ENCODE measurements around the gene DNAJB1. TPM values are rescaled to one million over a fixed set of nuclear protein-coding genes. Genes with fewer than 3 reads are reported as not detected.

The DNAJB1 gene
- total and polyA plus RNA-seq, 2 of the 4 experiments (the other 2 are of a cell fraction), result 88.2 to 95.4 TPM

DNA sequence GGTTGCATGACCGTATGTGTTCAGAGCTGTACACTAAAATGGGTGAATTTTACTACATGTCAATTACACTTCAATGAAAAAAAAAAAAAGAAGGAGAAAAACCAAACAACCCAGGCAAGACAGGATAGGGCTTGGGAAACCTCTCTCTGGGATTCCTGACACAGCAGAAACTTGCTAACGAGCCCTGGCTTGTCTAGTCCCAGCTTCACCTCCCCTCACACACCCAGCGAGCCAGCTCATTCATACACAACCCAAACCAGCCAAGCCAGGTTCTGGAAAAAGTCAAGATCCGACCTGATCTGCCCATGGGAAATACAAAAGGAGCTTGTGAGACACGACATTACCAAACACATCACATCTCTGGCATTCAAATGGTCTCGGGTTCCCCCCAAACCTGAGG is 7.5 kb upstream of the DNAJB1 start:
- dilution Hi-C loops (cut with HindIII; ENCODE audit: low sequenced_read_pairs, unreplicated experiment), result no loop called here
- H3K14ac ChIP-seq (replicated peaks; ENCODE audit: low read depth, low read length), result no peak overlapping the region
- no peak for DNase-seq
- BruUV-seq (replicated peaks), result no TSS peak
- H2BK5ac ChIP-seq (ENCODE audit: low read depth, low read length, poor library complexity, severe bottlenecking), result no peak overlapping the region
- TF ChIP-seq RFX5 (IDR thresholded peaks at IDR 0.05; ENCODE audit: low read depth, low read length) (no peak), RCOR1 (IDR thresholded peaks at IDR 0.05; ENCODE audit: insufficient replicate concordance, low read length) (no peak), MAZ (IDR thresholded peaks at IDR 0.05; ENCODE audit: borderline replicate concordance, low read depth, low read length) (no peak), MAFK (IDR thresholded peaks at IDR 0.05; ENCODE audit: low read depth, low read length) (no peak), MXI1 (IDR thresholded peaks at IDR 0.05; ENCODE audit: borderline replicate concordance, low read depth, low read length) (no peak), BHLHE40 (IDR thresholded peaks at IDR 0.05; ENCODE audit: low read depth, low read length) (no peak), POLR2A (IDR thresholded peaks at IDR 0.05; ENCODE audit: low read depth, low read length) (no peak), CHD1 (IDR thresholded peaks at IDR 0.05; ENCODE audit: low read depth, low read length) (no peak), CEBPB (IDR thresholded peaks at IDR 0.05; ENCODE audit: low read depth, low read length) (no peak), FOS (IDR thresholded peaks at IDR 0.05; ENCODE audit: low read depth, low read length) (no peak), NFE2L2 (IDR thresholded peaks at IDR 0.05; ENCODE audit: low read depth, low read length) (no peak)
- TF ChIP-seq, protein P1, sequence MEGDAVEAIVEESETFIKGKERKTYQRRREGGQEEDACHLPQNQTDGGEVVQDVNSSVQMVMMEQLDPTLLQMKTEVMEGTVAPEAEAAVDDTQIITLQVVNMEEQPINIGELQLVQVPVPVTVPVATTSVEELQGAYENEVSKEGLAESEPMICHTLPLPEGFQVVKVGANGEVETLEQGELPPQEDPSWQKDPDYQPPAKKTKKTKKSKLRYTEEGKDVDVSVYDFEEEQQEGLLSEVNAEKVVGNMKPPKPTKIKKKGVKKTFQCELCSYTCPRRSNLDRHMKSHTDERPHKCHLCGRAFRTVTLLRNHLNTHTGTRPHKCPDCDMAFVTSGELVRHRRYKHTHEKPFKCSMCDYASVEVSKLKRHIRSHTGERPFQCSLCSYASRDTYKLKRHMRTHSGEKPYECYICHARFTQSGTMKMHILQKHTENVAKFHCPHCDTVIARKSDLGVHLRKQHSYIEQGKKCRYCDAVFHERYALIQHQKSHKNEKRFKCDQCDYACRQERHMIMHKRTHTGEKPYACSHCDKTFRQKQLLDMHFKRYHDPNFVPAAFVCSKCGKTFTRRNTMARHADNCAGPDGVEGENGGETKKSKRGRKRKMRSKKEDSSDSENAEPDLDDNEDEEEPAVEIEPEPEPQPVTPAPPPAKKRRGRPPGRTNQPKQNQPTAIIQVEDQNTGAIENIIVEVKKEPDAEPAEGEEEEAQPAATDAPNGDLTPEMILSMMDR (conservative IDR thresholded peaks at IDR 0.05; ENCODE audit: low read depth, low read length), result no peak
- TF ChIP-seq, protein P2, sequence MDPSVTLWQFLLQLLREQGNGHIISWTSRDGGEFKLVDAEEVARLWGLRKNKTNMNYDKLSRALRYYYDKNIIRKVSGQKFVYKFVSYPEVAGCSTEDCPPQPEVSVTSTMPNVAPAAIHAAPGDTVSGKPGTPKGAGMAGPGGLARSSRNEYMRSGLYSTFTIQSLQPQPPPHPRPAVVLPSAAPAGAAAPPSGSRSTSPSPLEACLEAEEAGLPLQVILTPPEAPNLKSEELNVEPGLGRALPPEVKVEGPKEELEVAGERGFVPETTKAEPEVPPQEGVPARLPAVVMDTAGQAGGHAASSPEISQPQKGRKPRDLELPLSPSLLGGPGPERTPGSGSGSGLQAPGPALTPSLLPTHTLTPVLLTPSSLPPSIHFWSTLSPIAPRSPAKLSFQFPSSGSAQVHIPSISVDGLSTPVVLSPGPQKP (IDR thresholded peaks at IDR 0.05; ENCODE audit: borderline replicate concordance, low read depth, low read length), result no peak
- TF ChIP-seq, protein P3, sequence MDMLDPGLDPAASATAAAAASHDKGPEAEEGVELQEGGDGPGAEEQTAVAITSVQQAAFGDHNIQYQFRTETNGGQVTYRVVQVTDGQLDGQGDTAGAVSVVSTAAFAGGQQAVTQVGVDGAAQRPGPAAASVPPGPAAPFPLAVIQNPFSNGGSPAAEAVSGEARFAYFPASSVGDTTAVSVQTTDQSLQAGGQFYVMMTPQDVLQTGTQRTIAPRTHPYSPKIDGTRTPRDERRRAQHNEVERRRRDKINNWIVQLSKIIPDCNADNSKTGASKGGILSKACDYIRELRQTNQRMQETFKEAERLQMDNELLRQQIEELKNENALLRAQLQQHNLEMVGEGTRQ (IDR thresholded peaks at IDR 0.05; ENCODE audit: low read depth, low read length), result no peak
- no peak overlapping the region for H3K23ac ChIP-seq (ENCODE audit: low read depth, low read length)
- H2AK5ac ChIP-seq (ENCODE audit: low read depth, low read length), result no peak overlapping the region
- intact Hi-C loops (cut with micrococcal nuclease), result no loop called here
- H4K20me1 ChIP-seq (ENCODE audit: insufficient read depth, low read length), result peaks cover 3% of the 10 kb centered on the region; the same call in 1 of the 2 replicates
- POLR2A ChIA-PET (ENCODE audit: unreplicated experiment), result no interaction called here
- no peaks in the 10 kb centered on the region for H3K36me3 ChIP-seq (ENCODE audit: control insufficient read depth, insufficient read depth, low read length)
- peaks cover 5% of the 10 kb centered on the region; the same call in 1 of the 2 replicates for H3K4me1 ChIP-seq (ENCODE audit: control insufficient read depth, insufficient read depth, low read length)
- ATAC-seq (ENCODE audit: low read depth), result no peak
- H2AFZ ChIP-seq (replicated peaks; ENCODE audit: low read length, poor library complexity), result no peak overlapping the region
- 69% methylated on average over 3 of the region's 6 CpGs; no CpG with 5 or more reads in 1 of the 2 experiments for WGBS, 2 experiments (ENCODE audit: extremely low coverage in 2 of 2, insufficient read length in 1 of 2)
- H3K79me1 ChIP-seq (ENCODE audit: low read depth in 1 of 2, low read length in 2 of 2), result peaks cover 8 to 10% of the 10 kb centered on the region in 2 experiments; a peak in 3 of 4 replicates
- H3K27me3 ChIP-seq (ENCODE audit: control insufficient read depth, insufficient read depth, low read length), result no peaks in the 10 kb centered on the region
- no peak overlapping the region for H2AK9ac ChIP-seq (replicated peaks; ENCODE audit: low read depth, low read length, poor library complexity)
- H3K4ac ChIP-seq (ENCODE audit: low read depth, low read length), result no peak overlapping the region
- no peaks in the 10 kb centered on the region for H3K9me3 ChIP-seq (ENCODE audit: control insufficient read depth, insufficient read depth, low read length)
- no peak overlapping the region for H4K91ac ChIP-seq (ENCODE audit: insufficient read depth, low read depth, low read length)
- H3K9me1 ChIP-seq (ENCODE audit: insufficient read depth, low read length), result peaks cover 5% of the 10 kb centered on the region; the same call in 1 of the 2 replicates
- no peak overlapping the region for H2BK20ac ChIP-seq (ENCODE audit: low read depth, low read length)
- CTCF ChIA-PET, result interaction anchor here (1.2 kb wide), 1 partner anchor 31 kb away, joined by 3 read pairs; no protein-coding TSS in a partner anchor
- H3K56ac ChIP-seq (ENCODE audit: extremely low read depth, insufficient read depth, low read length), result no peak overlapping the region
- no peak overlapping the region for H3K27ac ChIP-seq (ENCODE audit: insufficient read depth, low read length)
- no peak overlapping the region for H2BK15ac ChIP-seq (ENCODE audit: low read depth, low read length)
- no peak overlapping the region for H2BK120ac ChIP-seq (ENCODE audit: low read depth, low read length)
- no peak overlapping the region for H3K9ac ChIP-seq (ENCODE audit: low read depth, low read length)
- no peak overlapping the region for H3K18ac ChIP-seq (ENCODE audit: low read depth, low read length)
- no peak overlapping the region for H3K4me3 ChIP-seq (ENCODE audit: insufficient read depth, low read depth, low read length)
- no peak overlapping the region for H3K4me2 ChIP-seq (ENCODE audit: low read depth, low read length)
- H4K5ac ChIP-seq (ENCODE audit: low read depth, low read length), result no peak overlapping the region
- in situ Hi-C loops (cut with MboI; ENCODE audit: low sequenced_read_pairs), result no loop called here
- no peak overlapping the region for H4K8ac ChIP-seq (ENCODE audit: low read depth in 2 of 2, low read length in 2 of 2)

All from IMR-90 (cell line).